Astrocyte of the spinal cord (primary cell): ENCODE data around the gene PSMG4.

Experiments
- DNase-seq: peaks from one replicate; pipeline ENCODE4 v3.0.0; 2011; ENCODE audit warnings: low read depth, low spot score
- H3K4me3 ChIP-seq: 2 replicates; pipeline ENCODE4 v1.5.1; 2011; ENCODE audit warnings: low read depth, mild to moderate bottlenecking, low read length, moderate library complexity
- CTCF ChIP-seq: IDR thresholded peaks from 2 replicates; pipeline ENCODE4 v1.5.1; 2012; ENCODE audit warnings: low read depth, mild to moderate bottlenecking, low read length, inconsistent platforms
- in situ Hi-C: cut with HindIII; loops from 2 replicates; pipeline ENCODE4 v1.10.0; 2017; ENCODE audit warnings: low sequenced_read_pairs

Gene PSMG4

GRCh38 chr6:3226481-3227362 lies 32.0 kb upstream of the PSMG4 start:
- in situ Hi-C loops: no loop called here
- no peak for TF ChIP-seq CTCF
- no peak for DNase-seq
- peak overlapping the region; percentile 56 for H3K4me3 ChIP-seq

- in situ Hi-C loops: no loop called here
- H3K4me3 ChIP-seq: peak within 1 kb of the TSS; percentile 56
- no peak for TF ChIP-seq CTCF
- DNase-seq: peak; percentile 59
Observed at GRCh38 chr6:3227363-3228045, 31.2 kb upstream of the PSMG4 start, which contains the start of gene TUBB2B. TUBB2B (minus strand) TSS chr6:3227653; CDS start chr6:3227543, 110 bp downstream.

GRCh38 chr6:3228046-3228671 lies 30.6 kb upstream of the PSMG4 start:
- no peak for TF ChIP-seq CTCF
- peak overlapping the region; percentile 56 for H3K4me3 ChIP-seq
- DNase-seq: no peak
- in situ Hi-C loops: no loop called here

DNA sequence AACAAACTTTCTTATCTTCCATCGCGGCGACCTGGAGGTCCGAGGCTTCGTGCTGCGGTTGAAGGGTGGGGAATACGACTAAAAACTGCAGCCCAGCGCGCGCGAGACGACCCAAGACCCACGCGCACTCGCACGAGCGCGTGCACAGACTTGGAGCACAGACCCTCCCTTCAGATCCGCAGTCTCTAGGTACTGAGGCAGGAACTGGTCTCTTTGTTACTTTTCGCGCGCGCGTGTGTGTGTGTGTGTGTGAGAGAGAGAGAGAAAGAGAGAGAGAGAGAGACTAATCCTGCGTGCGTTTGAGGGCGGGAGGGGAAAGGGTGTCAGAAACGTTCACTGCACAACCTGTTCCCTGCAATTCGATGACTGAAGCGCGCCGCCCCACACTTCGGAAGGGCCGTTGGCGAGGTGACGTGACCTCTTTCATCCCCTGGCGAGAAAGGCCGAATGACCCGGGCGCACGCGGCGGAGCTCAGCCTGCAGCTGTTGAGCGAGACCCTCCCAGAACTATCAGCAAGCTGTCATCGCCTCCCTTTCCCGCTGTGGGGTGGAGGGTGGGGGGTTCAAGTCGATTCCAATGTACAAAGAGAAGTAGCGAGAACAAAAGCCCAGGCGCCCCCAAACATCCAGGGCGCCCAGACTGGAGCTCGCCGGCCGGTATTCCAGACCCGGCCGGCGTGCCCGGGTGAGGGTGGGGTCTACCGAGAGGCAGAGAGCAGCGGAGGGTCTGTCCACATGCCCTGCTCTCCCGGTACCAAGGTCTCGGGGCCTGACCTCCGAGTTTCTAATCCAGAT lies 29.8 kb upstream of the PSMG4 start:
- DNase-seq: no peak
- TF ChIP-seq CTCF: no peak
- in situ Hi-C loops: no loop called here
- peak overlapping the region; percentile 25 for H3K4me3 ChIP-seq

DNA sequence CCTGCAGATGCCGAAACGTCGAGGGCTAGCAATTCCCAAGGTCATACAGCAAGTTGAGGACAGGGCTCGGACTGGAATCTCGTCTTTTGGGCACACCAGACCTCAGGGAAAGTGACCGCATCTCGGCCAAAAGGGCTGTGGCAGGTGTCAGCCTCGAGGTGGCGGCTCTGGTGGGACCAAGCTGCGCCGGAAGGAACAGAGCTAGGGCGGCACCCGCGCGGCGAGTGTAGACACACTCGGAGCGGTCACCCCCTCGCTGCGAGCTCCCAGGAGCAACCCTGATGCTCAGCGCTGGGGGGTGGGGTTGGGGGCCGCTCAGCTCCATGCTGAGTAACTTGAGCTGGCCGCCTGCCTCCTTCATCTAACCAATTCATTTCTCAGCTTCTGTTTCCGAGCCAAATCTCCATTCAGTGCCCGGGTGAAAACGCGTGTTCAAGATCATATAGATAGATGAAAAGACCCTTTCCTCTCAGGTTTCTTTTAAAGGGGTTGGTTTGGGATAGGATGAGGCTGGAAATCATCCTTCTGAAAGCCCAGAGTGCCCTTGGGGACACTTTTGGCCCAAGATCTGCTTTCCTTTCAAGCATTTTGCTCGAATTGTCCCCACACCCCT lies 29.1 kb upstream of the PSMG4 start:
- no peak for TF ChIP-seq CTCF
- DNase-seq: no peak
- peak overlapping the region; percentile 21 for H3K4me3 ChIP-seq
- in situ Hi-C loops: no loop called here
